Measurements from ENCODE around the gene MUC5AC.

Gene MUC5AC, protein sequence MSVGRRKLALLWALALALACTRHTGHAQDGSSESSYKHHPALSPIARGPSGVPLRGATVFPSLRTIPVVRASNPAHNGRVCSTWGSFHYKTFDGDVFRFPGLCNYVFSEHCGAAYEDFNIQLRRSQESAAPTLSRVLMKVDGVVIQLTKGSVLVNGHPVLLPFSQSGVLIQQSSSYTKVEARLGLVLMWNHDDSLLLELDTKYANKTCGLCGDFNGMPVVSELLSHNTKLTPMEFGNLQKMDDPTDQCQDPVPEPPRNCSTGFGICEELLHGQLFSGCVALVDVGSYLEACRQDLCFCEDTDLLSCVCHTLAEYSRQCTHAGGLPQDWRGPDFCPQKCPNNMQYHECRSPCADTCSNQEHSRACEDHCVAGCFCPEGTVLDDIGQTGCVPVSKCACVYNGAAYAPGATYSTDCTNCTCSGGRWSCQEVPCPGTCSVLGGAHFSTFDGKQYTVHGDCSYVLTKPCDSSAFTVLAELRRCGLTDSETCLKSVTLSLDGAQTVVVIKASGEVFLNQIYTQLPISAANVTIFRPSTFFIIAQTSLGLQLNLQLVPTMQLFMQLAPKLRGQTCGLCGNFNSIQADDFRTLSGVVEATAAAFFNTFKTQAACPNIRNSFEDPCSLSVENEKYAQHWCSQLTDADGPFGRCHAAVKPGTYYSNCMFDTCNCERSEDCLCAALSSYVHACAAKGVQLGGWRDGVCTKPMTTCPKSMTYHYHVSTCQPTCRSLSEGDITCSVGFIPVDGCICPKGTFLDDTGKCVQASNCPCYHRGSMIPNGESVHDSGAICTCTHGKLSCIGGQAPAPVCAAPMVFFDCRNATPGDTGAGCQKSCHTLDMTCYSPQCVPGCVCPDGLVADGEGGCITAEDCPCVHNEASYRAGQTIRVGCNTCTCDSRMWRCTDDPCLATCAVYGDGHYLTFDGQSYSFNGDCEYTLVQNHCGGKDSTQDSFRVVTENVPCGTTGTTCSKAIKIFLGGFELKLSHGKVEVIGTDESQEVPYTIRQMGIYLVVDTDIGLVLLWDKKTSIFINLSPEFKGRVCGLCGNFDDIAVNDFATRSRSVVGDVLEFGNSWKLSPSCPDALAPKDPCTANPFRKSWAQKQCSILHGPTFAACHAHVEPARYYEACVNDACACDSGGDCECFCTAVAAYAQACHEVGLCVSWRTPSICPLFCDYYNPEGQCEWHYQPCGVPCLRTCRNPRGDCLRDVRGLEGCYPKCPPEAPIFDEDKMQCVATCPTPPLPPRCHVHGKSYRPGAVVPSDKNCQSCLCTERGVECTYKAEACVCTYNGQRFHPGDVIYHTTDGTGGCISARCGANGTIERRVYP (N-terminal part only)

DNA sequence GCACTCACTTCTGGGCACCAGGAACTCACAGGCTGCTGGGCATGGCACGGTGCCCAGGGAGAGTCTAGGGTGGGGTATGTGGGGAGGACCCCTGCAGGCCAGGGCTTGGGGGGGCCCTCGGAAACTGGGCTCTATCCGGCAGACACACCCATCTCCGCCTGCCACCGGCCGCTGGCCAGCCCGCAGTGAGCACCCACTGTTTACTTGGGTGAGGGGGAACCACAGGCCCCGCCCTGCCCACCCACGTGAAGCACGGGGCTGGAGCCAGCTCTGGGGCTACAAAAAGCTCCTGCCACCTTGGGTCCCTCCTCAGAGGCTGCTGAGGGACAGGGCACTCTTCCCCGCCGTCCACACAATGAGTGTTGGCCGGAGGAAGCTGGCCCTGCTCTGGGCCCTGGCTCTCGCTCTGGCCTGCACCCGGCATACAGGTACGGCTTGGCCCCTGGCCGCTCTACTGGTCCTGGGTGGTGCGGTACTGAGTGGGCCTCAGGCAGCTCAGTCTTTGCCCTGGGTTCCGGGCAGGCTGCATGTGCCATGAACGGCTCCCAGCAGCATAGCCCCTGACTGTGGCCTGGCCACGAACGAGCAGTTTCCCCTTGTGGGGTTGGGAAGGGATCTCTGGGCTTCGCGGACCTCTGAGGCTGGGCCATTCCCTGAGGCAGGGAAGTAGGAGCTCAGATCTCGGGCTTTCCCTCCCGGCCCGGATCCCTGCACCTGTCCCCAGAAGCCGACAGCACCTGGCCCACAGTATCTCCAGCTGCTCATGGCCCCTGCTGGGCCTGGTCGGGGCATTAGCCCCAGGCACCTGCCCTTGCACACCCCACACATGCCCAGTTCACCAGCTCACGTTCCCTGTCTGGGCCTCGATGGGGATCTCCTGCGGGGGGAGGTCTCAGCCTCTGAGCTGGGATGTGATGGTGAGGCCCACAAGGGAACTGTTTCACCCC is at the start of gene MUC5AC:
Gene MUC5AC, plus strand, starts transcription at position 309 of the 947 bp plus-strand sequence. Its CDS starts 47 bp downstream, at position 356.
- DNase-seq (ENCODE audit: low read depth) = no peak
- no peak within 1 kb of the TSS for H3K4me3 ChIP-seq (ENCODE audit: low read depth, low read length)
- TF ChIP-seq, protein P1, sequence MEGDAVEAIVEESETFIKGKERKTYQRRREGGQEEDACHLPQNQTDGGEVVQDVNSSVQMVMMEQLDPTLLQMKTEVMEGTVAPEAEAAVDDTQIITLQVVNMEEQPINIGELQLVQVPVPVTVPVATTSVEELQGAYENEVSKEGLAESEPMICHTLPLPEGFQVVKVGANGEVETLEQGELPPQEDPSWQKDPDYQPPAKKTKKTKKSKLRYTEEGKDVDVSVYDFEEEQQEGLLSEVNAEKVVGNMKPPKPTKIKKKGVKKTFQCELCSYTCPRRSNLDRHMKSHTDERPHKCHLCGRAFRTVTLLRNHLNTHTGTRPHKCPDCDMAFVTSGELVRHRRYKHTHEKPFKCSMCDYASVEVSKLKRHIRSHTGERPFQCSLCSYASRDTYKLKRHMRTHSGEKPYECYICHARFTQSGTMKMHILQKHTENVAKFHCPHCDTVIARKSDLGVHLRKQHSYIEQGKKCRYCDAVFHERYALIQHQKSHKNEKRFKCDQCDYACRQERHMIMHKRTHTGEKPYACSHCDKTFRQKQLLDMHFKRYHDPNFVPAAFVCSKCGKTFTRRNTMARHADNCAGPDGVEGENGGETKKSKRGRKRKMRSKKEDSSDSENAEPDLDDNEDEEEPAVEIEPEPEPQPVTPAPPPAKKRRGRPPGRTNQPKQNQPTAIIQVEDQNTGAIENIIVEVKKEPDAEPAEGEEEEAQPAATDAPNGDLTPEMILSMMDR (IDR thresholded peaks at IDR 0.05; ENCODE audit: insufficient read depth, low read depth, low read length, missing control alignments) = no peak

DNA sequence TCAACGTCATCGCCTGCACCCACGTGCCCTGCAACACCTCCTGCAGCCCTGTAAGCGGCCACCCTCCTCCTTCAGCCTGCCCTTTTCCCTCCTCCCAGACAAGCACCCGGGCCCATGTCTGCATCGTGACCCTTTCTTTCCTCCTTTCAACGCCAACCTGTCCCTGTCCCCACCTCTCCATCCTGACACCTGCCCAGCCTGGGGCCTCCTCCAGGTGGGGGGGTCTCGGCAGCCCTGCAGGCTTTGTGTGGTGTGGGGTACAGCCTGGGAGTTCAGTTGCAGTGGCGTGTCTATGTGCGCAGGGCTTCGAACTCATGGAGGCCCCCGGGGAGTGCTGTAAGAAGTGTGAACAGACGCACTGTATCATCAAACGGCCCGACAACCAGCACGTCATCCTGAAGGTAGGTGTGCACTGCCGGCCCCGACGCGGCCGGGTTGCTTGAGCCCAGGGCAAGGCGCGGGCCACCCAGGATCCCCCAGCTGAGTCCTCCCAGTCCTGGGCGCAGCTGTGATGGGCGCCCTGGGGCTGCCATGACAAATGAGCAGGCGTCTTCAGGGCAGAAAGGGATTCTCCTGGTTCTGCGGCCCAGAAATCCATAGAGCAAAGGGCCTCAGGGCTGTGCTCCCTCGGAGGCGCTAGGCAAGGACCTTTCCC is 49.4 kb upstream of the MUC5AC start:
- DNase-seq (ENCODE audit: low read depth) = no peak
- no peak overlapping the region for H3K4me3 ChIP-seq (ENCODE audit: low read depth, low read length)
- TF ChIP-seq, protein P1 (IDR thresholded peaks at IDR 0.05; ENCODE audit: insufficient read depth, low read depth, low read length, missing control alignments) = no peak

DNA sequence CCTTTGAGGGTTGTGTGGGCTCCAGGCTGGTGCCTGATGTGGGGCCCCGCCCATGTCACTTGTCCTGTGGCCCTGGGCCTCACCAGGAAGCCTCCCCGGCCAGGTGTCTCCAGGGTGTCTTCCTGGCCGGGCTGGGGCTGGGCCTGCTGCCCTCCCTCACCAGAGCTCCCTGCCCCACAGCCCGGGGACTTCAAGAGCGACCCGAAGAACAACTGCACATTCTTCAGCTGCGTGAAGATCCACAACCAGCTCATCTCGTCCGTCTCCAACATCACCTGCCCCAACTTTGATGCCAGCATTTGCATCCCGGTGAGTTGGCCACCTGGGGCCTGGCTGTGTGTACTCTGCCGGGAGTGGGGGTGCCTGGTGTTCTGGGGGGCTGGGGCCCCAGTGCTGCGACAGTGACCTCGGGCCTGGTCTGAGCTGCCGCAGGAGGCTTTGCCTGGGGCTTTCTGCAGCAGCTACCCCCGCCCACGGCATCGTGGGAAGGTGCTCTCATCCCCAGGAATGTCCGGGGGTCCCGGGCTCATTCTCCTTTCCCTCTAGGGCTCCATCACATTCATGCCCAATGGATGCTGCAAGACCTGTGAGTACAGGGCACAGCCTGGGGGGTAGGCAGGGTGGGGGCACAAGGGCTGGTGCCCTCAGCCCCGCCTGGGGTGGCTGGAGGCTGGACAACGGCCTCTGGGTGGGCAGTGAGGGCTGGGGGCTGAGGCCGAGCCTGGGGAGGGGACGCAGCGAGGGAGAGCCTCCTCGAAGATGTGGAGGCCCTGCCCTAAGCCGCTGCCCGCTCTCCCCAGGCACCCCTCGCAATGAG is 48.4 kb upstream of the MUC5AC start:
- no peak for DNase-seq (ENCODE audit: low read depth)
- no peak overlapping the region for H3K4me3 ChIP-seq (ENCODE audit: low read depth, low read length)
- TF ChIP-seq, protein P1 (IDR thresholded peaks at IDR 0.05; ENCODE audit: insufficient read depth, low read depth, low read length, missing control alignments) = no peak

DNA sequence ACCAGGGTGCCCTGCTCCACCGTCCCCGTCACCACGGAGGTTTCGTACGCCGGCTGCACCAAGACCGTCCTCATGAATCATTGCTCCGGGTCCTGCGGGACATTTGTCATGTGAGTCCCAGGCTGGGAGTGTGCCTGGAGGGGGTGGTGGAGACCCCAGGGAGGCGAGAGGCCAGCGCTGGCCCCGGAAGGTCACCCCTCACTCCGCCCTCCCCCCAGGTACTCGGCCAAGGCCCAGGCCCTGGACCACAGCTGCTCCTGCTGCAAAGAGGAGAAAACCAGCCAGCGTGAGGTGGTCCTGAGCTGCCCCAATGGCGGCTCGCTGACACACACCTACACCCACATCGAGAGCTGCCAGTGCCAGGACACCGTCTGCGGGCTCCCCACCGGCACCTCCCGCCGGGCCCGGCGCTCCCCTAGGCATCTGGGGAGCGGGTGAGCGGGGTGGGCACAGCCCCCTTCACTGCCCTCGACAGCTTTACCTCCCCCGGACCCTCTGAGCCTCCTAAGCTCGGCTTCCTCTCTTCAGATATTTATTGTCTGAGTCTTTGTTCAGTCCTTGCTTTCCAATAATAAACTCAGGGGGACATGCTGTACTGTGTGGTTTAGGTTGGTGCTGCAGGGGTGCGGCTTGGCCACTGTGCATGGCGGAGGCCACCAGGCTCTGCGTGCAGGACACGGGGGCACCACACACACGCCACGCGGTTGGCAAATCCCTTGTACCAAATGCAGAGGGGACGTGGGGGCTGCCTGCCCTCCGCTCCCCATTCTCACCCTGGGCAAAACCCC is 47.6 kb upstream of the MUC5AC start:
- TF ChIP-seq, protein P1 (IDR thresholded peaks at IDR 0.05; ENCODE audit: insufficient read depth, low read depth, low read length, missing control alignments) = no peak

More for the DNA sequence above, 47.6 kb upstream of the MUC5AC start:
- DNase-seq (ENCODE audit: low read depth) = no peak
- no peak overlapping the region for H3K4me3 ChIP-seq (ENCODE audit: low read depth, low read length)

Data from GM12865 (cell line).